ENCODE data around the gene SLIT3.

SLIT3 gene

GRCh38 chr5:169229342-169229892, 71.5 kb downstream of the SLIT3 start:
- Histone ChIP-seq H3K27me3 (replicated peaks; ENCODE audit: control insufficient read depth, insufficient read depth, low read length) (no peaks in the 10 kb centered on the region; the same call in 1 of the 2 replicates), H3K4me3 (replicated peaks; ENCODE audit: low read depth, low read length) (no peak overlapping the region), H3K36me3 (ENCODE audit: control insufficient read depth, insufficient read depth, low read length) (no peaks in the 10 kb centered on the region)
- TF ChIP-seq, protein P1, sequence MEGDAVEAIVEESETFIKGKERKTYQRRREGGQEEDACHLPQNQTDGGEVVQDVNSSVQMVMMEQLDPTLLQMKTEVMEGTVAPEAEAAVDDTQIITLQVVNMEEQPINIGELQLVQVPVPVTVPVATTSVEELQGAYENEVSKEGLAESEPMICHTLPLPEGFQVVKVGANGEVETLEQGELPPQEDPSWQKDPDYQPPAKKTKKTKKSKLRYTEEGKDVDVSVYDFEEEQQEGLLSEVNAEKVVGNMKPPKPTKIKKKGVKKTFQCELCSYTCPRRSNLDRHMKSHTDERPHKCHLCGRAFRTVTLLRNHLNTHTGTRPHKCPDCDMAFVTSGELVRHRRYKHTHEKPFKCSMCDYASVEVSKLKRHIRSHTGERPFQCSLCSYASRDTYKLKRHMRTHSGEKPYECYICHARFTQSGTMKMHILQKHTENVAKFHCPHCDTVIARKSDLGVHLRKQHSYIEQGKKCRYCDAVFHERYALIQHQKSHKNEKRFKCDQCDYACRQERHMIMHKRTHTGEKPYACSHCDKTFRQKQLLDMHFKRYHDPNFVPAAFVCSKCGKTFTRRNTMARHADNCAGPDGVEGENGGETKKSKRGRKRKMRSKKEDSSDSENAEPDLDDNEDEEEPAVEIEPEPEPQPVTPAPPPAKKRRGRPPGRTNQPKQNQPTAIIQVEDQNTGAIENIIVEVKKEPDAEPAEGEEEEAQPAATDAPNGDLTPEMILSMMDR (IDR thresholded peaks at IDR 0.05; ENCODE audit: insufficient read depth, low read length, poor library complexity, severe bottlenecking): no peak
- DNase-seq (ENCODE audit: extremely low read depth, insufficient read length): no peak

DNA sequence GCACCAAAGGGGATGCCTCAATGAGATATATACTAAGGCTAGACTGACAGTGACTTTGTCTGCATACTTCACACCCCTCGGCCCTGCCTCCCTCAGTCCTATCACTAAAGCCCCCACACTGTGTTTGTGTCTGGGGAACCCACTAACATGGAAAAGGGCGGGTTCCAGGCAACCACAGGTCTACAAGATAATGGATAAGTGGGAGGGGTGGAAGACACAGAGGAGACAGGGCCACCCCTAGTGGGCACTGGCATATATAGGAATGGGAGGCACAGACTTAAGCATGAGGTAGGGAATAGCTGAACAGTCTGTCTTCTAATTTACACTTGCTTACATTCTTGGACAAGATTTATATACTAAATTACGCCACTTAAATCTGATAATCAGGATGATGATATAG, 74.0 kb downstream of the SLIT3 start:
- H3K27me3 ChIP-seq (replicated peaks; ENCODE audit: control insufficient read depth, insufficient read depth, low read length): no peaks in the 10 kb centered on the region; the same call in 1 of the 2 replicates
- TF ChIP-seq, protein P1 (IDR thresholded peaks at IDR 0.05; ENCODE audit: insufficient read depth, low read length, poor library complexity, severe bottlenecking): no peak
- no peaks in the 10 kb centered on the region for H3K36me3 ChIP-seq (ENCODE audit: control insufficient read depth, insufficient read depth, low read length)
- H3K4me3 ChIP-seq (replicated peaks; ENCODE audit: low read depth, low read length): no peak overlapping the region
- DNase-seq (ENCODE audit: extremely low read depth, insufficient read length): no peak

GRCh38 chr5:169225830-169226356, 75.0 kb downstream of the SLIT3 start:
- no peak overlapping the region for H3K4me3 ChIP-seq (replicated peaks; ENCODE audit: low read depth, low read length)
- H3K27me3 ChIP-seq (replicated peaks; ENCODE audit: control insufficient read depth, insufficient read depth, low read length): no peaks in the 10 kb centered on the region; the same call in none of the 2 replicates
- TF ChIP-seq, protein P1 (IDR thresholded peaks at IDR 0.05; ENCODE audit: insufficient read depth, low read length, poor library complexity, severe bottlenecking): no peak
- no peak for DNase-seq (ENCODE audit: extremely low read depth, insufficient read length)
- no peaks in the 10 kb centered on the region for H3K36me3 ChIP-seq (ENCODE audit: control insufficient read depth, insufficient read depth, low read length)

DNA sequence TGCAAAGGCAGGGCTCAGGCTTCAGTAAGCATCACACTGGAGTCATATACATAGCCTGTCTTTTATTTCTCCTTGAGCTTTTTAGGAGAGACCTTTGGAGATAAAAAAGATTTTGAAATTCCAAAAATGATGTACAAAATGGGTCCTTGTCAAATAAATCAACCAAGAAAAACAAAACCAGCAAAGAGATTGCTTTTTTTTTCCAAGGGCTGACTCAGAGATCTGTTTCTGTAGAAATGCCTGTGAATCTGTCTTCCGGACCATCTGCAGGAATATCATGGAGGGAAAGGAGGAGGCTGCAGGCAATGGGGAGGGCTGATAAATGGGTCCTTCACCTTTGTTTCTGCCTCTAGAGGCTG, 77.4 kb downstream of the SLIT3 start:
- TF ChIP-seq, protein P1 (IDR thresholded peaks at IDR 0.05; ENCODE audit: insufficient read depth, low read length, poor library complexity, severe bottlenecking): no peak
- DNase-seq (ENCODE audit: extremely low read depth, insufficient read length): no peak
- Histone ChIP-seq H3K36me3 (ENCODE audit: control insufficient read depth, insufficient read depth, low read length) (no peaks in the 10 kb centered on the region), H3K4me3 (replicated peaks; ENCODE audit: low read depth, low read length) (no peak overlapping the region), H3K27me3 (replicated peaks; ENCODE audit: control insufficient read depth, insufficient read depth, low read length) (no peaks in the 10 kb centered on the region; the same call in none of the 2 replicates)

GRCh38 chr5:169222934-169223594, 77.9 kb downstream of the SLIT3 start:
- TF ChIP-seq, protein P1 (IDR thresholded peaks at IDR 0.05; ENCODE audit: insufficient read depth, low read length, poor library complexity, severe bottlenecking): no peak
- H3K4me3 ChIP-seq (replicated peaks; ENCODE audit: low read depth, low read length): no peak overlapping the region
- H3K27me3 ChIP-seq (replicated peaks; ENCODE audit: control insufficient read depth, insufficient read depth, low read length): peaks cover 1% of the 10 kb centered on the region
- H3K36me3 ChIP-seq (ENCODE audit: control insufficient read depth, insufficient read depth, low read length): no peaks in the 10 kb centered on the region
- no peak for DNase-seq (ENCODE audit: extremely low read depth, insufficient read length)

All from GM06990 (cell line).